ENCODE data around the gene MEIOC.

DNA sequence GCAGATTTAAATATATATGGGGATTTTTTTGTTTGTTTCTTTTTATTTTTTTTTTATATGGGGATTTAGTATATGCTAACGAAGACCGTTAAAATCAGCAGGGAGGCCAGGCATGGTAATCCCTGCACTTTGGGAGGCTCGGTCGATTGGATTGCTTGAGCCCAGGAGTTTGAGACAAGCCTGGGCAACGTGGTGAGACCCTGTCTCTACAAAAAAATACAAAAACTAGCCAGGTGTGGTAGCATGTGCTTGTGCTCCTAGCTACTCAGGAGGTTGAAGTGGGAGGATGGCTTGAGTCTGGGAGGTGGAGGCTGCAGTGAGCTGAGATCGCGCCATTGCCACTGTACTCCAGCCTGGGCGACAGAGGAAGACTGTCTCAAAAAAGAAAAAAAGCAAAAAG, 22.3 kb upstream of the MEIOC start:
- no peak for TF ChIP-seq EZH2 (IDR thresholded peaks at IDR 0.05; ENCODE audit: borderline replicate concordance, insufficient read depth, low read depth, low read length, poor library complexity, severe bottlenecking)
- TF ChIP-seq, protein P1, sequence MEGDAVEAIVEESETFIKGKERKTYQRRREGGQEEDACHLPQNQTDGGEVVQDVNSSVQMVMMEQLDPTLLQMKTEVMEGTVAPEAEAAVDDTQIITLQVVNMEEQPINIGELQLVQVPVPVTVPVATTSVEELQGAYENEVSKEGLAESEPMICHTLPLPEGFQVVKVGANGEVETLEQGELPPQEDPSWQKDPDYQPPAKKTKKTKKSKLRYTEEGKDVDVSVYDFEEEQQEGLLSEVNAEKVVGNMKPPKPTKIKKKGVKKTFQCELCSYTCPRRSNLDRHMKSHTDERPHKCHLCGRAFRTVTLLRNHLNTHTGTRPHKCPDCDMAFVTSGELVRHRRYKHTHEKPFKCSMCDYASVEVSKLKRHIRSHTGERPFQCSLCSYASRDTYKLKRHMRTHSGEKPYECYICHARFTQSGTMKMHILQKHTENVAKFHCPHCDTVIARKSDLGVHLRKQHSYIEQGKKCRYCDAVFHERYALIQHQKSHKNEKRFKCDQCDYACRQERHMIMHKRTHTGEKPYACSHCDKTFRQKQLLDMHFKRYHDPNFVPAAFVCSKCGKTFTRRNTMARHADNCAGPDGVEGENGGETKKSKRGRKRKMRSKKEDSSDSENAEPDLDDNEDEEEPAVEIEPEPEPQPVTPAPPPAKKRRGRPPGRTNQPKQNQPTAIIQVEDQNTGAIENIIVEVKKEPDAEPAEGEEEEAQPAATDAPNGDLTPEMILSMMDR (IDR thresholded peaks at IDR 0.05) = no peak

Measured in B cell (primary cell).